ENCODE measurements around the gene CDCA5.
A peak's percentile ranks its signal among the peaks of the same experiment; 100 is the strongest.

Gene CDCA5

DNA sequence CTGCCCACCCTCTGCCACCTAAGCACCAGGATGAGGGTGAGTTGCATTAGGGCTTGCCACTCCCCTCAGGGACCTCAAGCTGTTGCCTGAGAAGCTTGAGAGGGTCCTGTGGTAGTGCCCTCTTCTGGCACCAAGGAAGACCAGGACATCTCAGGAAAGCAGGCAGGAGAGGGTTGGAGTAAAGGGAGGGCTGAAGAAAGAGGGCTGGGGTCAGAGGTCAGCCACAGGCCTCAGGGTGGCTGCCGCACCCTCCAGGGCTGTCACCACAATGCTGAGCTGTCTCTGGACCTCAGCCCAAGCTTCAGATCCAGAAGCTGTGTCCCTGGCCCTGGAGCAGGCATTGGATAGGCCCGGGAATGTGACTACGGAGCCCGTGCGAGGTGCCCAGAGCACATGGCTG lies 38.8 kb downstream of the CDCA5 start:
- no peak for DNase-seq (ENCODE audit: low read depth in 3 of 3)

DNA sequence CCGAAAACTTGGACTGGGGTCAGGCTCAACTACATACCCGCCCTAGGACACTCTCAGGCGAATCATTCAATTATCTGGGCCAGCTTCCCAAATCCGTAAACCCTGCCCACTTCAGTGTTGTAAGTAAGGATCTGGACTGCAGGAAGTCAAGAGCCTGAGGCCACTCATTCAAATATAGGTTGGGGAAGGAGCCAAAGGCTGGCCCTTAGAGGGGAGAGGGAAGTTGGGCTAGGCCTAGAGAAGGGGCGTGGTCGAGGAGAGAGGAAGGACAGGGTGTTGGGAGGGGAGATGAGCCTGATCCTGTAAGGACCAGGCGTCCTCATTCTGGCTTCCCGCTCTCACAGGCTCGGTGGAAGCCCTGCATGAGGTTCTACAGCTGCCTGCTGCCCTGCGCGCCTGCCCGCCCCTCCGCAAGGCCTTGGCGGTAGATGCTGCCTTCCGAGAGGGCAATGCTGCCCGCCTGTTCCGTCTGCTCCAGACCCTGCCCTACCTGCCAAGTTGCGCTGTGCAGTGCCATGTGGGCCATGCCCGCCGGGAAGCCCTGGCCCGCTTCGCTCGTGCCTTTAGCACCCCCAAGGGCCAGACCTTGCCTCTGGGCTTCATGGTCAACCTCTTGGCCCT lies 39.8 kb downstream of the CDCA5 start:
- no peak for DNase-seq (ENCODE audit: low read depth in 3 of 3)

DNA sequence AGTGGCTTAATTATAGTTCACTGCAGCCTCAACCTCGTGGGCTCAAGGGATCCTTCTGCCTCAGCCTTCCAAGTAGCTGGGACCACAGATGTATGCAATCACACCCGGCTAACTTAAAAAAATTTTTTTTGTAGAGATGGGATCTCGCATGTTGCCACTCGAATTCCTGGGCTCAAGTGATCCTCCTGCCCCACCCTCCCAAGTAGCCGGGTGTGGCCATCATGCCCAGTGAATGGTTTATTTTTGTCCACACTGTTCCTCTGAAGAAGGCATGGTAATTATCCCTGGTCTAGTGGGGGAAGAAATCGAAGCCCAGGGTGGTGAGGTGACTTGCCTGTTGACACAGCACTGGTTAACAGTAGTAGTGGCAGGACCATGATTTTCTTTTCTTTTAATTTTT lies 40.9 kb downstream of the CDCA5 start:
- DNase-seq (ENCODE audit: low read depth in 3 of 3), result no peak

DNA sequence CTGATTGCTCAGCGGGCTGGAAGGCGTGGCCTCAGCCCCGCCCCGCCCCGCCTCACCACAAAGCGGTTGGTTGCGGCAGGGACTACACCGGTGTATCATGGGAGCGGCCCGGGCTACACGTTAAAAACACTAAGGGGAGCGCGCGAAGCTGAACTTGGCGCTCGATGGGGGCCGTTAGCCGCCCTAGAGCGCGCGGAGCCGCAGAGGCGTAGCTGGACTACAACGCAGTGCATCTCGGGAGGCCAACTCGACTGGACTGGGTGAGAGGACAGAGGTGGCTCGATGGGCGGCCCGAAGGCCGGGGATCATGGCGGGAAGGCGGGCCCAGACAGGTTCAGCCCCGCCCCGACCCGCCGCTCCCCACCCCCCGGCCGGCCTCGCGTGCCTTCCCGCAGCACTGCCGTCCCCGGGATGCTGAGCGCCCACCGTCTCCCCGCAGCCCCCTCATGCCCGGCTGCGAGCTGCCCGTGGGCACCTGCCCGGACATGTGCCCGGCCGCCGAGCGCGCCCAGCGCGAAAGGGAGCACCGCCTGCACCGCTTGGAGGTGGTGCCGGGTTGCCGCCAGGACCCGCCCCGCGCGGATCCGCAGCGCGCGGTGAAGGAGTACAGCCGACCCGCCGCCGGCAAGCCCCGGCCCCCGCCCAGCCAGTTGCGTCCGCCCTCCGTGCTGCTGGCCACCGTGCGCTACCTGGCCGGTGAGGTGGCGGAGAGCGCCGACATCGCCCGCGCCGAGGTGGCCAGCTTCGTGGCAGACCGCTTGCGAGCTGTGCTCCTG lies 42.8 kb downstream of the CDCA5 start, which contains the start of gene SAC3D1:
Gene SAC3D1, plus strand, starts transcription at position 364 of the 776 bp plus-strand sequence. Its CDS starts 83 bp downstream, at position 447.
- DNase-seq (ENCODE audit: low read depth in 3 of 3), result peak; percentile 75 to 91 (median 75)

DNA sequence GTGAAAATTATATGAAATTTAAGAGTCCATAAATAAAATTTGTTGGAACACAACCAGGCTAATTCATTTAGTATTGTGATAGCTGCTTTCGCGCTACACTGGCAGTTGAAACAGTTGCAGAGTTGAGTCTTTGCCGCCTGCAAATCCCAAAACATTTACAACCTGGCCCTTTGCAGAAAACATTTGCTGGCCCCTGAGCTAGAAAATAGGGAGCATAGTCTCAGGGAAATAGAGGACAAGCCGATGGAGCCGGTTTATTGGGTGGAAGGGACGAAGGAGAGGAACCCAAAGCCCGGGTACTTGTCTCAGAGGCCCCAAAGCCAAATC lies 43.4 kb downstream of the CDCA5 start:
- DNase-seq (ENCODE audit: low read depth in 3 of 3), result no peak

DNA sequence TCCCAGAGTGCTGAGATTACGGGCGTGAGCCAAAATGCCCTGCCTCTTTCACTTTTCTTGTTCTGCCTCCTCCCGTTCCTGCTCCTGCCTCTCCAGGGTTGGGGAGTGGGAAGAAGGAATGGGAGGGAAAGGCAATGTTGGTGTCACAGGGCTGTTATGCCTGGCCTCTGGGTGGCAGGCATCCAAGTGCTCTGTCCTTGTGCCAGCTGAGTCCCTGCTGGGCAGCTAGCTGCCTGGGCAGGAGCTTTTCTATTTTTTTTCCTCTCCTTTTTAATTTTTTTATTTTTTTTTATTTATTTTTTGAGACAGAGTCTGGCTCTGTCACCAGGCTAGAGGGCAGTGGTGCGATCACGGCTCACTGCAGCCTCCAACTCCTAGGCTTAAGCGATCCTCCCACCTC lies 46.9 kb downstream of the CDCA5 start:
- no peak for DNase-seq (ENCODE audit: low read depth in 3 of 3)

DNA sequence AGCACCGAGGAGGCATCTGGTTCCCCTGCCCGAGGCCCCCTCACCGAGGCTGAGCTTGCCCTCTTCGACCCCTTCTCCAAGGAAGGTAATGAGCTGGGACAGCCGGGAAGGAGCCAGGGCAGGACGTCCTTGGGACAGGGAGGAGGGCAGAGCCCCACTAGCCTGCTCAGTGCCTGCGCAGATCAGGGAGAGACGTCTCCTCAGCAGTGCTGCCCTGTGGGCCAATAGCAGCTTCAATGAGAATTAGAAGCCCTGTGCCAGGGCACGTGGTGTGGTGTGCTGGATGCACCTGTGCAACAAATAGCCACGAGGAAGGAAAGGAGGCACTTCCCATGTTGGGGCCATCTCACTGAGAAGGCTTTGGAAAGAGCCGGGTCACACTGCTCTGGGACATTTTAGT lies 48.3 kb downstream of the CDCA5 start:
- DNase-seq (ENCODE audit: low read depth in 3 of 3), result no peak

DNA sequence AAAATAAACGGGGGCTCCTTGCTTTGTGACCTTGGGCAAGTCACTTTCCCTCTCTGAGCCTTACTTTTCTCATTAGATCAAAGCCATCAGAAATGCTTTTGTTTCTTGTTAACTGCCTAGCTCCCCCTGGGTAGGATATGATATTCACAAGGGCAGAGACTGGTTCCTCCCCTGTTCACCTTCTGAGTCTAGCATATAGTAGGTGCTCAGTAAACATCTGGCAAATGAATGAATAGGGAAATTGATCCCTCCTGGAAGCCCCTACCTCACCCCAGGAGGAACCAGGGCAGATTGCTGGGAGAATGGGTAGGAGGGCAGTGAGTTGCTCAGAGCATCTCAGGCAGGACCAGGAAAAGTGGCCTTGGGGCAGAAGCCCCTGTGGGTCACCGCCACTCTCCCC lies 49.4 kb downstream of the CDCA5 start:
- DNase-seq (ENCODE audit: low read depth in 3 of 3), result no peak

DNA sequence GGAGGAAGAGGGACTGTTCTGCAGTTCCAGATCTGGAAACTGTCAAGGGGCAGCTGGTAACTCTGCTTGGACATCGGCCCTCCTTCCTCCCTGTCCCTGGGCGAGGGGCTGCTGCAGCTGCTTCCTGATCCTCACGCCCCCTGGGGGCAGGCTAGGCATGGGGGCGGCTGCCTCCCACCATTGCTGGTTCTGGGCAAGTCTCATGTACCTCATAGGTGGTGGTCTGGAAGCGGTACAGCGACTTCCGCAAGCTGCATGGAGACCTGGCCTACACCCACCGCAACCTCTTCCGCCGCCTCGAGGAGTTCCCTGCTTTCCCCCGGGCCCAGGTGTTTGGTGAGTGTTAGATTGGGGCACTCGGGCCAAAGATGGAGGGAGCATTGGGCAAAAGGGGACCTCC lies 51.6 kb downstream of the CDCA5 start:
- no peak for DNase-seq (ENCODE audit: low read depth in 3 of 3)

All from stimulated activated CD4-positive, alpha-beta T cell treated with anti-CD3 and anti-CD28 coated beads, TNF-alpha, amount 100 ng/mL, for 24 hours (primary cell).